SK-N-SH treated with all-trans-retinoic acid at 6 μM for 48 hours (cell line): ENCODE results near the gene UPK1B.

Experiments used
- CSRNP3 ChIP-seq: fragments of 250-450 bp; sonication (Bioruptor Pico); IDR thresholded peaks from 2 replicates; pipeline ENCODE4 v1.5.1; 2021; ENCODE audit warnings: mild to moderate bottlenecking, moderate library complexity
- OSR1 ChIP-seq: fragments of 250-450 bp; sonication (Bioruptor Pico); IDR thresholded peaks from 2 replicates; pipeline ENCODE4 v1.8.0; 2022; ENCODE audit warnings: moderate library complexity, mild to moderate bottlenecking, inconsistent platforms
- PATZ1 ChIP-seq: fragments of 250-450 bp; sonication (Bioruptor Pico); IDR thresholded peaks from 2 replicates; pipeline ENCODE4 v1.8.0; 2020; ENCODE audit warnings: mild to moderate bottlenecking, moderate library complexity, borderline replicate concordance
- RARB ChIP-seq: fragments of 250-450 bp; sonication (Bioruptor Pico); IDR thresholded peaks from 2 replicates; pipeline ENCODE4 v1.8.0; 2021; ENCODE audit warnings: mild to moderate bottlenecking, moderate library complexity
- ZFP30 ChIP-seq: fragments of 450-650 bp; formaldehyde crosslinking; IDR thresholded peaks from 2 replicates; pipeline ENCODE4 v1.5.0; 2022; ENCODE audit warnings: mild to moderate bottlenecking, moderate library complexity

- TF ChIP-seq CSRNP3 (CRISPR knock-in tag) (no peak), PATZ1 (no peak), ZFP30 (CRISPR knock-in tag) (no peak), OSR1 (CRISPR knock-in tag) (no peak), RARB (no peak)
These were observed 61.2 kb downstream of the UPK1B start for GRCh38 chr3:119234610-119235009.
